NOMO-1 treated with dmso at 0.1 percent for 144 hours (cell line): ENCODE results near the gene CPLANE1.
"Not testable (repeated sequence)": the region's sequence is repeated elsewhere in the genome, so short reads cannot be mapped to it uniquely, and the experiment has no call there.

Source experiments
- DNase-seq: peaks from one replicate; lab custom pipeline; 2025; ENCODE audit not compliant: unreplicated experiment; lab: John Stamatoyannopoulos, UW

Gene CPLANE1

GRCh38 chr5:37208883-37209797, 40.0 kb downstream of the CPLANE1 start:
- no peak for DNase-seq

- DNase-seq, result no peak
Observed at GRCh38 chr5:37207802-37208201, 41.4 kb downstream of the CPLANE1 start.

- no peak for DNase-seq
Observed at GRCh38 chr5:37206736-37207135, 42.4 kb downstream of the CPLANE1 start.

GRCh38 chr5:37198842-37199241, 50.3 kb downstream of the CPLANE1 start:
- no peak for DNase-seq

GRCh38 chr5:37198061-37198460, 51.1 kb downstream of the CPLANE1 start:
- DNase-seq, result no peak

GRCh38 chr5:37197340-37198050, 51.7 kb downstream of the CPLANE1 start:
- peak; percentile 94 for DNase-seq

- no peak for DNase-seq
Observed at GRCh38 chr5:37190592-37190991, 58.6 kb downstream of the CPLANE1 start.

GRCh38 chr5:37189355-37189754, 59.8 kb downstream of the CPLANE1 start:
- no peak for DNase-seq

GRCh38 chr5:37187465-37187977, 61.7 kb downstream of the CPLANE1 start:
- DNase-seq, result no peak

GRCh38 chr5:37184748-37185364, 64.3 kb downstream of the CPLANE1 start:
- DNase-seq, result no peak

GRCh38 chr5:37182667-37183066, 66.5 kb downstream of the CPLANE1 start:
- DNase-seq, result no peak

- no peak for DNase-seq
Observed at GRCh38 chr5:37174928-37175327, 74.2 kb downstream of the CPLANE1 start.

GRCh38 chr5:37172957-37173356, 76.2 kb downstream of the CPLANE1 start:
- no peak for DNase-seq

- no peak for DNase-seq
Observed at GRCh38 chr5:37170856-37171255, 78.3 kb downstream of the CPLANE1 start.

GRCh38 chr5:37166197-37166596, 83.0 kb downstream of the CPLANE1 start:
- no peak for DNase-seq

- no peak for DNase-seq
Observed at GRCh38 chr5:37165761-37166160, 83.4 kb downstream of the CPLANE1 start.

GRCh38 chr5:37153661-37154060, 95.5 kb downstream of the CPLANE1 start:
- DNase-seq, result no peak

- no peak for DNase-seq
Observed at GRCh38 chr5:37146896-37147295, 102.3 kb downstream of the CPLANE1 start.

GRCh38 chr5:37136694-37137093, 112.5 kb downstream of the CPLANE1 start:
- DNase-seq, result no peak

- DNase-seq, result not testable (repeated sequence)
Observed at GRCh38 chr5:37135312-37135711, 113.9 kb downstream of the CPLANE1 start.

- DNase-seq, result no peak
Observed at GRCh38 chr5:37133939-37134338, 115.2 kb downstream of the CPLANE1 start.

GRCh38 chr5:37132646-37133045, 116.5 kb downstream of the CPLANE1 start:
- no peak for DNase-seq
